SK-N-SH treated with all-trans-retinoic acid at 6 μM for 48 hours (cell line): ENCODE data around the gene PRSS36.

ENCODE experiments used
- ATAC-seq: fragments of 200-7000 bp; cut with Tn5 transposase; 3 replicates; pipeline ENCODE4 v1.9.1; 2020; ENCODE audit warnings: mild to moderate bottlenecking, moderate library complexity
- ARNTL ChIP-seq: fragments of 450-650 bp; formaldehyde crosslinking; IDR thresholded peaks from 2 replicates; pipeline ENCODE4 v1.5.0; 2020; ENCODE audit warnings: low read depth, mild to moderate bottlenecking, moderate library complexity, borderline replicate concordance
- BACH2 ChIP-seq: fragments of 250-450 bp; sonication (Bioruptor Pico); IDR thresholded peaks from 2 replicates; pipeline ENCODE4 v1.9.0; 2021; ENCODE audit warnings: mild to moderate bottlenecking, borderline replicate concordance
- CSDC2 ChIP-seq: fragments of 250-450 bp; sonication (Bioruptor Pico); IDR thresholded peaks from 2 replicates; pipeline ENCODE4 v1.5.0; 2020; ENCODE audit warnings: mild to moderate bottlenecking, moderate library complexity
- ESRRG ChIP-seq: fragments of 250-450 bp; sonication (Bioruptor Pico); IDR thresholded peaks from 2 replicates; pipeline ENCODE4 v1.6.1; 2021; ENCODE audit warnings: mild to moderate bottlenecking
- GLIS3 ChIP-seq: fragments of 250-450 bp; sonication (Bioruptor Pico); IDR thresholded peaks from 2 replicates; pipeline ENCODE4 v1.5.0; 2020; ENCODE audit warnings: mild to moderate bottlenecking, moderate library complexity
- ISL1 ChIP-seq: fragments of 250-450 bp; sonication (Bioruptor Pico); IDR thresholded peaks from 2 replicates; pipeline ENCODE4 v2.1.2; 2022; ENCODE audit warnings: mild to moderate bottlenecking, moderate library complexity
- PPARA ChIP-seq: fragments of 250-450 bp; sonication (Bioruptor Pico); IDR thresholded peaks from 2 replicates; pipeline ENCODE4 v1.5.0; 2020; ENCODE audit warnings: mild to moderate bottlenecking, borderline replicate concordance
- RARB ChIP-seq: fragments of 250-450 bp; sonication (Bioruptor Pico); IDR thresholded peaks from 2 replicates; pipeline ENCODE4 v1.8.0; 2021; ENCODE audit warnings: mild to moderate bottlenecking, moderate library complexity
- SNAI2 ChIP-seq: fragments of 250-450 bp; sonication (Bioruptor Pico); IDR thresholded peaks from 2 replicates; pipeline ENCODE4 v1.5.0; 2020; ENCODE audit warnings: mild to moderate bottlenecking, moderate library complexity
- TCF4 ChIP-seq: fragments of 250-450 bp; sonication (Bioruptor Pico); IDR thresholded peaks from 2 replicates; pipeline ENCODE4 v1.8.0; 2021; ENCODE audit warnings: mild to moderate bottlenecking, moderate library complexity, borderline replicate concordance
- TOX ChIP-seq: fragments of 250-450 bp; sonication (Bioruptor Pico); IDR thresholded peaks from 2 replicates; pipeline ENCODE4 v1.8.0; 2021; ENCODE audit warnings: mild to moderate bottlenecking, moderate library complexity, borderline replicate concordance
- ZC3H10 ChIP-seq: fragments of 250-450 bp; sonication (Bioruptor Pico); IDR thresholded peaks from 2 replicates; pipeline ENCODE4 v1.5.1; 2021; ENCODE audit warnings: mild to moderate bottlenecking, moderate library complexity
- ZFP3 ChIP-seq: fragments of 250-450 bp; sonication (Bioruptor Pico); IDR thresholded peaks from 2 replicates; pipeline ENCODE4 v1.5.0; 2020; ENCODE audit warnings: mild to moderate bottlenecking, moderate library complexity
- ZFP30 ChIP-seq: fragments of 450-650 bp; formaldehyde crosslinking; IDR thresholded peaks from 2 replicates; pipeline ENCODE4 v1.5.0; 2022; ENCODE audit warnings: mild to moderate bottlenecking, moderate library complexity
- ZNF565 ChIP-seq: fragments of 450-650 bp; formaldehyde crosslinking; conservative IDR thresholded peaks from 2 replicates; pipeline ENCODE4 v1.5.0; 2020; ENCODE audit warnings: low read depth, mild to moderate bottlenecking, moderate library complexity
- ZNF70 ChIP-seq: fragments of 450-650 bp; formaldehyde crosslinking; IDR thresholded peaks from 2 replicates; pipeline ENCODE4 v1.5.0; 2020; ENCODE audit warnings: mild to moderate bottlenecking, moderate library complexity
- ZNF8 ChIP-seq: fragments of 450-650 bp; formaldehyde crosslinking; IDR thresholded peaks from 2 replicates; pipeline ENCODE4 v1.5.0; 2020; ENCODE audit warnings: mild to moderate bottlenecking, moderate library complexity
- TF ChIP-seq, protein P1 (sequence below): fragments of 250-450 bp; sonication (Bioruptor Pico); IDR thresholded peaks from 2 replicates; pipeline ENCODE4 v1.5.0; 2020; ENCODE audit warnings: mild to moderate bottlenecking, moderate library complexity
- TF ChIP-seq, protein P2 (sequence below): fragments of 250-450 bp; sonication (Bioruptor Pico); IDR thresholded peaks from 2 replicates; pipeline ENCODE4 v1.8.0; 2021; ENCODE audit warnings: low read depth, mild to moderate bottlenecking, moderate library complexity, borderline replicate concordance
- TF ChIP-seq, protein P3 (sequence below): fragments of 250-450 bp; sonication (Bioruptor Pico); IDR thresholded peaks from 2 replicates; pipeline ENCODE4 v1.5.1; 2020; ENCODE audit warnings: low read depth, mild to moderate bottlenecking, moderate library complexity

The PRSS36 gene

DNA sequence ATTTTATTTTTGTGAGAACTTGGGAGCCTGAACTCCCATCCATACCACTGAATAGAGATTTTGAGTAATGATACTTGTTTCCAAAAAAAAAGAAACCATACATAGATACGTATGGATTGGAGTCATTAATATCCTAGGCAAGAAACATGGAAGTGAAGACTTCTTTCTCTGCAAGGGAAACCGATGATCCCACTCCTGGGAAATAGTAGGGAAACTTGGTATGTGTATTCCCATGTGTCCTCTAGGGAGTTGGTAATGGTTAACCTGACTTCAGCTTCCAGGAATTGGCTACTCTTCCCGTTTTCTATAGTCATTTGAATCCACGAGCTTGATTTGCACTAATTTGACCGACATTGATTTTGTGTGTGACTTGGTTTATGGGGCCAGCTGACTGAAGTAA lies 35.5 kb upstream of the PRSS36 start:
- TF ChIP-seq BACH2 (CRISPR knock-in tag) (no peak), TCF4 (CRISPR knock-in tag) (no peak), SNAI2 (CRISPR knock-in tag) (no peak), GLIS3 (CRISPR knock-in tag) (no peak), TOX (CRISPR knock-in tag) (no peak), RARB (CRISPR knock-in tag) (no peak)
- ATAC-seq: no peak

DNA sequence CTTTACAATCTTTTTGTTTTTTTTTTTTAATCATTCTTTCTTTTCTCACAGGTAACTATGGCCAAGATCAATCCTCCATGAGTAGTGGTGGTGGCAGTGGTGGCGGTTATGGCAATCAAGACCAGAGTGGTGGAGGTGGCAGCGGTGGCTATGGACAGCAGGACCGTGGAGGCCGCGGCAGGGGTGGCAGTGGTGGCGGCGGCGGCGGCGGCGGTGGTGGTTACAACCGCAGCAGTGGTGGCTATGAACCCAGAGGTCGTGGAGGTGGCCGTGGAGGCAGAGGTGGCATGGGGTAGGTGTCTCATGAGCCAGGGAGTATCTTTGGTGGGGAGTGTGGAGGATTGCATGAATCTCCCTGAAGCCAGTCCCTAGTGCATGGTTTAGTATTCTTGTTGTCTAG lies 35.0 kb upstream of the PRSS36 start:
- ATAC-seq: no peak
- TF ChIP-seq TOX (CRISPR knock-in tag) (no peak), TCF4 (CRISPR knock-in tag) (no peak), ZNF8 (CRISPR knock-in tag) (no peak), ZC3H10 (CRISPR knock-in tag) (no peak), ZNF565 (no peak)

DNA sequence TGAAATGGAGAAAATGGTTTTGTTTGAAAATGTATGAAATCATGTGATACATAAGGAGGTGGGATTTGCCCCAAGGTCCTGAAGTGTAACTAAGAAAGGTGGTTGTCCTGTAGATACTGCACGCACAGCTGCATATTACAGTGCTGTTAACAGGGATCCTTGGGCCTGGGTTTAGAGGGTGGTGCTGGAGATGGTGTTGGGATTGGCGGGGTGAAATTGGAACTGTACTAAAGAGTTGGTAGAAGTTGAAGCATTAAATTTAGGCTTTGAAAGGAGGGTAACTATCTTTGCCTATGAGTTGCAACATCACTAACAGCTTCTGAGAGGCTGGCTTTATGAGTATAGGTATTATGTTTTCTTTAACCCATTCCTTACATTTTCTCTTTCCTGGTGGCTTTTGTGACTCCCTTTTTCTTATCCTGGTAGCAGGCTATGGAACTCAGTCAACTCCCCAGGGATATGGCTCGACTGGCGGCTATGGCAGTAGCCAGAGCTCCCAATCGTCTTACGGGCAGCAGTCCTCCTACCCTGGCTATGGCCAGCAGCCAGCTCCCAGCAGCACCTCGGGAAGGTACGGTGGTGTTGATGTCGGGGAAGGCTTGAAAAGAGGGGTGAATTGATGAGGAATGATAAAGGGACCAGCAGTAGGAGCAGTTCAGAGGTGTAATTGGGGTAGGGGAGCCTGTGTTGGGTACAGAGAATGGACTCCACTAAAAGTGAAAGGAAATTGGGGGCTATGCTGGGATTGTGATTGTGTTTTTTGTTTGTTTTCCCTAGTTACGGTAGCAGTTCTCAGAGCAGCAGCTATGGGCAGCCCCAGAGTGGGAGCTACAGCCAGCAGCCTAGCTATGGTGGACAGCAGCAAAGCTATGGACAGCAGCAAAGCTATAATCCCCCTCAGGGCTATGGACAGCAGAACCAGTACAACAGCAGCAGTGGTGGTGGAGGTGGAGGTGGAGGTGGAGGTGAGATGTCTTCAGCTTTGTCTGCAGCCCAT lies 33.9 kb upstream of the PRSS36 start:
- ATAC-seq: no peak
- TF ChIP-seq TCF4 (CRISPR knock-in tag): no peak
- TF ChIP-seq, protein P1, sequence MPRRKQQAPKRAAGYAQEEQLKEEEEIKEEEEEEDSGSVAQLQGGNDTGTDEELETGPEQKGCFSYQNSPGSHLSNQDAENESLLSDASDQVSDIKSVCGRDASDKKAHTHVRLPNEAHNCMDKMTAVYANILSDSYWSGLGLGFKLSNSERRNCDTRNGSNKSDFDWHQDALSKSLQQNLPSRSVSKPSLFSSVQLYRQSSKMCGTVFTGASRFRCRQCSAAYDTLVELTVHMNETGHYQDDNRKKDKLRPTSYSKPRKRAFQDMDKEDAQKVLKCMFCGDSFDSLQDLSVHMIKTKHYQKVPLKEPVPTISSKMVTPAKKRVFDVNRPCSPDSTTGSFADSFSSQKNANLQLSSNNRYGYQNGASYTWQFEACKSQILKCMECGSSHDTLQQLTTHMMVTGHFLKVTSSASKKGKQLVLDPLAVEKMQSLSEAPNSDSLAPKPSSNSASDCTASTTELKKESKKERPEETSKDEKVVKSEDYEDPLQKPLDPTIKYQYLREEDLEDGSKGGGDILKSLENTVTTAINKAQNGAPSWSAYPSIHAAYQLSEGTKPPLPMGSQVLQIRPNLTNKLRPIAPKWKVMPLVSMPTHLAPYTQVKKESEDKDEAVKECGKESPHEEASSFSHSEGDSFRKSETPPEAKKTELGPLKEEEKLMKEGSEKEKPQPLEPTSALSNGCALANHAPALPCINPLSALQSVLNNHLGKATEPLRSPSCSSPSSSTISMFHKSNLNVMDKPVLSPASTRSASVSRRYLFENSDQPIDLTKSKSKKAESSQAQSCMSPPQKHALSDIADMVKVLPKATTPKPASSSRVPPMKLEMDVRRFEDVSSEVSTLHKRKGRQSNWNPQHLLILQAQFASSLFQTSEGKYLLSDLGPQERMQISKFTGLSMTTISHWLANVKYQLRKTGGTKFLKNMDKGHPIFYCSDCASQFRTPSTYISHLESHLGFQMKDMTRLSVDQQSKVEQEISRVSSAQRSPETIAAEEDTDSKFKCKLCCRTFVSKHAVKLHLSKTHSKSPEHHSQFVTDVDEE (CRISPR knock-in tag): no peak
- no peak for TF ChIP-seq ZNF70 (CRISPR knock-in tag)
- no peak for TF ChIP-seq CSDC2 (CRISPR knock-in tag)
- no peak for TF ChIP-seq ZC3H10 (CRISPR knock-in tag)

- TF ChIP-seq ESRRG (no peak), ZC3H10 (CRISPR knock-in tag) (no peak), ISL1 (no peak), BACH2 (CRISPR knock-in tag) (no peak), ZFP3 (no peak), ZNF70 (CRISPR knock-in tag) (no peak), ARNTL (CRISPR knock-in tag) (no peak), GLIS3 (CRISPR knock-in tag) (no peak), PPARA (no peak), TCF4 (CRISPR knock-in tag) (no peak), CSDC2 (CRISPR knock-in tag) (no peak), ZFP30 (CRISPR knock-in tag) (no peak)
- TF ChIP-seq, protein P2, sequence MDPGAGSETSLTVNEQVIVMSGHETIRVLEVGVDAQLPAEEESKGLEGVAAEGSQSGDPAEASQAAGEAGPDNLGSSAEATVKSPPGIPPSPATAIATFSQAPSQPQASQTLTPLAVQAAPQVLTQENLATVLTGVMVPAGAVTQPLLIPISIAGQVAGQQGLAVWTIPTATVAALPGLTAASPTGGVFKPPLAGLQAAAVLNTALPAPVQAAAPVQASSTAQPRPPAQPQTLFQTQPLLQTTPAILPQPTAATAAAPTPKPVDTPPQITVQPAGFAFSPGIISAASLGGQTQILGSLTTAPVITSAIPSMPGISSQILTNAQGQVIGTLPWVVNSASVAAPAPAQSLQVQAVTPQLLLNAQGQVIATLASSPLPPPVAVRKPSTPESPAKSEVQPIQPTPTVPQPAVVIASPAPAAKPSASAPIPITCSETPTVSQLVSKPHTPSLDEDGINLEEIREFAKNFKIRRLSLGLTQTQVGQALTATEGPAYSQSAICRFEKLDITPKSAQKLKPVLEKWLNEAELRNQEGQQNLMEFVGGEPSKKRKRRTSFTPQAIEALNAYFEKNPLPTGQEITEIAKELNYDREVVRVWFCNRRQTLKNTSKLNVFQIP (CRISPR knock-in tag): no peak
- TF ChIP-seq, protein P3, sequence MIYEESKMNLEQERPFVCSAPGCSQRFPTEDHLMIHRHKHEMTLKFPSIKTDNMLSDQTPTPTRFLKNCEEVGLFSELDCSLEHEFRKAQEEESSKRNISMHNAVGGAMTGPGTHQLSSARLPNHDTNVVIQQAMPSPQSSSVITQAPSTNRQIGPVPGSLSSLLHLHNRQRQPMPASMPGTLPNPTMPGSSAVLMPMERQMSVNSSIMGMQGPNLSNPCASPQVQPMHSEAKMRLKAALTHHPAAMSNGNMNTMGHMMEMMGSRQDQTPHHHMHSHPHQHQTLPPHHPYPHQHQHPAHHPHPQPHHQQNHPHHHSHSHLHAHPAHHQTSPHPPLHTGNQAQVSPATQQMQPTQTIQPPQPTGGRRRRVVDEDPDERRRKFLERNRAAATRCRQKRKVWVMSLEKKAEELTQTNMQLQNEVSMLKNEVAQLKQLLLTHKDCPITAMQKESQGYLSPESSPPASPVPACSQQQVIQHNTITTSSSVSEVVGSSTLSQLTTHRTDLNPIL (CRISPR knock-in tag): no peak
Measured at GRCh38 chr16:31182391-31182790, 32.5 kb upstream of the PRSS36 start.

More at GRCh38 chr16:31182391-31182790, 32.5 kb upstream of the PRSS36 start:
- no peak for ATAC-seq
